HG02852 (cell line): Measurements from ENCODE around the gene GDPD5.

ENCODE experiments used
- ATAC-seq: cut with Tn5 transposase; IDR thresholded peaks from one replicate; pipeline ENCODE4 v1.9.1; 2021; ENCODE audit warnings: mild to moderate bottlenecking, moderate library complexity; ENCODE audit not compliant: unreplicated experiment

The GDPD5 gene

GRCh38 chr11:75406338-75406777 lies 119.4 kb downstream of the GDPD5 start:
- ATAC-seq: no peak

GRCh38 chr11:75403983-75404658 lies 121.6 kb downstream of the GDPD5 start:
- no peak for ATAC-seq

GRCh38 chr11:75403037-75403436 lies 122.7 kb downstream of the GDPD5 start:
- ATAC-seq: no peak

GRCh38 chr11:75402002-75402773 lies 123.6 kb downstream of the GDPD5 start:
- ATAC-seq: no peak

GRCh38 chr11:75400146-75400865 lies 125.4 kb downstream of the GDPD5 start:
- no peak for ATAC-seq

DNA sequence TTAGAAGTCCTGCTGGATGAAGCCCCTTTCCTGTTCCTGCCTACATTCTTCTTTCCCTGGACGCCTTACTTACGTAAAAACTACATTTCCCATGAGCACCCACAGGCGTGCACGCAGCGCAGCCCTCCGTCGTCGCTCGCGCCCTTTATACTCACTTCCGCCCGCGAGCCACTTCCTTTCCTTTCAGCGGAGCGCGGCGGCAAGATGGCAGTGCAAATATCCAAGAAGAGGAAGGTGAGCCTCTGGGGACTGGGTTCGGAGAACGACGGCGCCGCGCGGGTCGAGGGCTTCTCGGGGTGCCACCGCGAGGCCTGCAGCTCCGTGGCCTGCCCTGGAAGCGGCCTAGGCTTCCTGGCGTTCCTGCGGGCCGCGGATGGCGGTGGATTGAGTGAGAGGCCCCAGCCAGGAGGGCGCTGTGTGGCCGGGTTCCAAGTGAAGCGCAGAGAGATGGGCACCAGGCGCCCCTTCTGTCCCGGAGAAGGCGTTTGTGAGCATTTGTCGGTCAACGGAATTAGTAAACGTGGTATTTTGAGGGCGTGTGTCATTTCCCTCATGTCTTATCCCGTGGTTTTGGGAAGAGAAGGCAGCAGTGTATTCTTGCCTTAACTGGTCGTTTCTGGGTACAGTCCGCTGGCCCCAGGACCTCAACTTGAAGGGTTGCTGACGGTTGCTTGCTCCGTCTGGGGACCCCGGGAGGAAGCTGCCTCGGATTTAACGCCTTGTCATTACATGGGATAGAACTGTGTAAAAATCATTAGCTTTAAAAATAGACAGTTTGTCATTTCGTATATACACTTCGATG lies 126.2 kb downstream of the GDPD5 start, which contains the start of gene RPS3:
Gene RPS3 (plus strand): TSS at position 175 of the 802 bp plus-strand sequence. CDS start 30 bp downstream, at position 205.
- peak; percentile 84 for ATAC-seq

DNA sequence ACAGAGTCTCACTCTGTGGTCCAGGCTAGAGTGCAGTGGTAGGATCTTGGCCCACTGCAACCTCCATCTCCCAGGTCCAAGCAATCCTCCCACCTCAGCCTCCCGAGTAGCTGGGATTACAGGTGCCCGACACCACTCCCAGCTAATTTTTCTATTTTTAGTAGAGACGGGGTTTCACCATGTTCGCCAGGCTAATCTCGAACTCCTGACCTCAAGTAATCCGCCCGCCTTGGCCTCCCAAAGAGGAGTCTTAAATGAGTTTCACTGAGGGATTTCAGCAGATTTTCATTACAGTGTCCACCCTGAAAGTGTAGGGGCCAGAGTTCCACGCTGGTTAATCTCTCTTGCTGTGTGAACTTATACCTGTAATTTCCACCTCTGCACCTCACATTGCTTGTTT lies 126.8 kb downstream of the GDPD5 start:
- ATAC-seq: peak; percentile 8

DNA sequence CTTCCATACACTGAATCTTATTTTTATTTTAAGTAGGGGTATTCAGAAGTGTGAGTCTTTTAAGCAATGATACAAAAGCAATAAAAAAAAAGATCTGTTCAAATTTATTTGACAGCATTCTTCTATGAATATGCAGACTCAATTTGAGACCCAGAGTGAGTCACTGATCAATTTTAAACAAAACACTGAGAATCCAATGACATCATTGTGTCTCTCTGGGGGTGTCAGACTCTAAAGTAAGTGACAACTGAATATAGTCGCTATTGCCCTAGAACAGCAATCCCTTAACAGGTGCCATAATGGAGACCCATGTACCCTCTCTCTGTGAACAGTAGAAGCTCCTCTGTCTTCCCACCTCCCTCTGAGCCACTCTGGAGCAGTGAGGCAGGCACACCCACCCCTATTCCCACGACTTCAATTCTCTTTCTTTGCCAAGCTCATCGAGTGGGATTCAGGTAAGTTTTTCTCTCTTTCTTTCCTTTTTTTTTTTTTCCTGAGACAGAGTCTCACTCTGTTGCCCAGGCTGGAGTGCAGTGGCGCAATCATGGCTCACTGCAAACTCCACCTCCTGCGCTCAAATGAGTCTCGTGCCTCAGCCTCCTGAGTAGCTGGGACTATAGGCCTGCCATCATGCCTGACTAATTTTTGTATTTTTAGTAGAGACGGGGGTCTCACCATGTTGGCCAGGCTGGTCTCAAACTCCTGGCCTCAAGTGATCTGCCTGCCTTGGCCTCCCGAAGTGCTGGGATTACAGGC lies 131.5 kb downstream of the GDPD5 start:
- ATAC-seq: no peak

DNA sequence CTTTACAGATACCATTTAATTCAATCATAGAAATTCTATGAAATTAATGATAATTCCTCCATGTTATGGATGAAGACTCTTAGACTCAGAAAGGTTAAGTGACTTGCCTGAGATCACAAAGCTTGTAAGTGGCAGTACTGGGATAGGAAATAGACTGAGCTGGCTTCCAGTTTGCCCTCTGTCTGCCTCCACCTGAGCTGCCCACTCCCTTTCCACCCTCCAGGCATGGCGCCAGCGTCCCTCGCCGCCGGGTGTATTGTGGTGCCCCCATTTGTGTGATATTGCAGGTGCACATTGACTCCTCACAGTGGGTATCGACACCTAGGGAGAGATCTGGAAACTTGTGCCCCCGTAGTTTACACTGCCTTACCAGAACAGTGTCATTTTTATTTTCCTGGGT lies 135.8 kb downstream of the GDPD5 start:
- ATAC-seq: no peak

DNA sequence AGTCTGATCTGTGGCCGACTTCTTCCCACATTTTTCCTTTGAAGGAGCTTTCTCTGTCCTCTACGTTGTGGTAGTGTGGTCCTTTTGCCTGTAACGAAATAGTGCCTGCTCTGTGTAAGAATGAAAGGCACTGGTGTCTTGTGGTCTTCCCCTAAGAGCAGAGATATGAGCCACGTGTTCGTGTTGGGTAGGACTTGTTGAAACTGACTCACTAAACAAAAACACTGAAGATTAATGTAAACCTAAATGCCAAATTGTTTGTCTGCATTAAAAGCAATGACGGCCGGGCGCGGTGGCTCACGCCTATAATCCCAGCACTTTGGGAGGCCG lies 136.5 kb downstream of the GDPD5 start:
- ATAC-seq: no peak

GRCh38 chr11:75388386-75389275 lies 137.1 kb downstream of the GDPD5 start:
- no peak for ATAC-seq

DNA sequence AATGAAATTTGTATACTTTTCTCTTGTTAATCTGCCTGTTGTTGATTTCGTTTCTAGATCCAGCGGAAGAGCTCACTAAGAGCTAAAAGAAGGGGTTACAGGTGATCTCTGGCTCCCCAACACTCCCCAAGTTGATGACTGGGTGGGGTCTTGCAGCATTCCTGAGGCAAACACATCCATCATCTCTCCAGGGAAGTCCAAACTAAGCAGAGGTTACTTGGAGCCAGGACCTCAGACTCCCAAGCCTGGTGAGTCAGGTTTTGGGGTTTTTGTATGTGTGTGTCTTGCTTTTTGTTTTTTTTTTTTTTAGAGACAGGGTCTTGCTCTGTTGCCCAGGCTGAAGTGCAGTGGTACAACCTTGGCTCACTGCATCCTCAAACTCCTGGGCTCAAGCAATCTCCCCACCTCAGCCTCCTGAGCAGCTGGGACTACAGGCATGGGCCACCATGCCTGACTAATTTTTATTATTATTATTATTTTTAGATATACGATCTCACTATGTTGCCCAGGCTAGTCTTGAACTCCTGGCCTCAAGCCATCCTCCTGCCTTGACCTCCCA lies 137.9 kb downstream of the GDPD5 start:
- no peak for ATAC-seq

DNA sequence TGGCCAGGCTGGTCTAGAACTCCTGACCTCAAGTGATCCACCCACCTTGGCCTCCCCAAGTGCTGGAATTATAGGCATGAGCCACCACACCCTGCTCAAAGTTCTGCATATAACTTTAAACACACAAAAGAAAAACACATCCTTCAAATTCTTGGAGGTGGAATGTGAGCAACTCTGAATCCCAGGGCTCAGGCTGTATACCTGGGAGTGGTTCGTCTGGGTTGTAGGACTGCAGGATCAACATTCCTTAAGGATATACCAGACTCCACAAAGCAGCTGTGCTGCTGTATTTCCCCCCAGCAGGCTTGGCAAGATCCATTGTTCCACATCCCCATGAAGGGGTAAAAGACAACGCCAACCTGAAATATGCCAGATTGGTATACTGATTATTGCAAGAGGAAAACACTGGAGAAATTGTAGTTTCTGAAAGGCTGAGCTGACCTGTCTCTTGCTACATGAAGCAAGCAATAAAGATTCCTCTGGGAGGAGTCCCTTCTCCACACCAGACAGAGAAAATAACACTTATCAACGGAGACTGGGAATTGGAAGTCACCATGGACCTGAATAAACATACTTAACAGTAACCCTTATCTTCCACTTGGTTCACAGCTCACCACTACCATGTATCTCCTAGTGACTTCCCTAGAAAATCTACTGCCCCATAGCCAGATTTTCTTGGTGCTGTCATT lies 138.7 kb downstream of the GDPD5 start:
- no peak for ATAC-seq
